Gastrocnemius medialis (tissue), 4 donors: Measurements from ENCODE around the gene SEC61B. TPM values are rescaled to one million over a fixed set of nuclear protein-coding genes. Genes with fewer than 3 reads are reported as not detected.

Experiments used
- ATAC-seq, 2 donors: fragments of 150-250 bp; one replicate each; pipeline ENCODE4 v1.9.1; 2016
- DNase-seq, 2 donors: peaks; one replicate each; pipeline ENCODE4 v3.0.0-alpha.2; 2019
- H3K27ac ChIP-seq, 4 donors: fragments of 200-600 bp; sonication (generic); 1 replicate in 1 of 4; 2 replicates in 3 of 4; pipeline ENCODE4 v1.5.1; 2016 to 2018; ENCODE audit warnings: mild to moderate bottlenecking in 2 of 4, moderate library complexity in 1 of 4
- H3K27me3 ChIP-seq, 3 donors: fragments of 200-600 bp; sonication (generic) in 2 of 3; 1 replicate in 1 of 3; 2 replicates in 2 of 3; pipeline versions ENCODE4 v1.5.1 to v1.6.0; 2016 to 2019; ENCODE audit warnings: mild to moderate bottlenecking in 1 of 3, moderate library complexity in 1 of 3
- H3K36me3 ChIP-seq, 2 donors: fragments of 200-600 bp; sonication (generic) in 1 of 2; one replicate each; pipeline ENCODE4 v1.5.1; 2017 to 2018
- H3K4me1 ChIP-seq, 2 donors: fragments of 200-600 bp; sonication (generic) in 1 of 2; one replicate each; pipeline ENCODE4 v1.5.1; 2016 to 2017; ENCODE audit warnings: mild to moderate bottlenecking in 2 of 2
- H3K4me3 ChIP-seq, 4 donors: fragments of 200-600 bp; sonication (generic) in 3 of 4; 1 replicate in 1 of 4; 2 replicates in 3 of 4; pipeline ENCODE4 v1.5.1; 2016 to 2019; ENCODE audit warnings: mild to moderate bottlenecking in 2 of 4
- H3K9me3 ChIP-seq, 3 donors: fragments of 200-600 bp; sonication (generic) in 2 of 3; 1 replicate in 1 of 3; 2 replicates in 2 of 3; pipeline ENCODE4 v1.5.1; 2016 to 2019
- CTCF ChIP-seq, 5 experiments: fragments of 450-650 bp in 3 of 5; fragments of 200-600 bp in 2 of 5; sonication (generic) in 2 of 5; IDR thresholded peaks in 4 of 5; conservative IDR thresholded peaks in 1 of 5; 1 replicate in 4 of 5; 2 replicates in 1 of 5; pipeline ENCODE4 v1.5.1; 2016 to 2019; ENCODE audit warnings: antibody characterized with exemption in 5 of 5, mild to moderate bottlenecking in 3 of 5, moderate library complexity in 3 of 5
- POLR2A ChIP-seq, 2 donors: fragments of 450-650 bp; IDR thresholded peaks; one replicate each; pipeline ENCODE4 v1.6.1; 2017; ENCODE audit warnings: antibody characterized with exemption in 2 of 2, mild to moderate bottlenecking in 2 of 2, moderate library complexity in 2 of 2
- in situ Hi-C, 4 donors: fragments of 200-750 bp; cut with MboI; loops; one replicate each; pipeline versions ENCODE4 v1.15.0 to v1.8.0; 2017; ENCODE audit warnings: low sequenced_read_pairs in 4 of 4
- intact Hi-C: fragments of 100-400 bp; cut with DNase I; formaldehyde crosslinking; loops from one replicate; pipeline ENCODE4 v1.15.1; 2023; ENCODE audit warnings: low total_unique reads
- total RNA-seq, 4 donors: library from RNA; depleted of rRNA; stranded (reverse); fragments of >200 nt; gene quantifications; one replicate each; pipeline versions ENCODE4 v1.1.0 to v1.2.3, GENCODE V29; 2016

SEC61B gene
- total RNA-seq, 4 donors from 2014 or later = 20.5 to 50.5 (median 24.9) TPM

DNA sequence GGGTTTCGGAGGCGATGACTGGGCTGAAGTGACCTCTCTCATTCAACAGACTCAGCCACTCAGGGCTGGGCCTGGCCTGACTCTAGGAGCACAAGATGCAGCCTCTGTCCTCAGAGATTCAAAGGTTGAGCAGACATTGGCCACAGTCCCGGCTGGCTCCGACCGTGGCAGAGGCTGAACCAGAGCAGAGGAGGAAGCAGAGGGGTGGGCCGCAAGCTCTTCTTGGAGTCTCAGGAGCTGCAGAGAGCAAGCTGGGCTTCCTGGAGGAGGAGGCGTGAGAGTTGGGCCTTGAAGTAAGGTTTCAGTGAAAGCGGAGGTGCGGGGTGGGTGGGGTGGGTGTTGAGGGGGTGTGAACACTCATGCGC, 38.0 kb upstream of the SEC61B start:
- Histone ChIP-seq H3K27ac (peak overlapping the region in 1 of 4 donors; percentile 12), H3K9me3 (no peaks in the 10 kb centered on the region), H3K4me3 (no peak overlapping the region), H3K27me3 (no peaks in the 10 kb centered on the region), H3K36me3 (no peaks in the 10 kb centered on the region), H3K4me1 (peaks cover 0 to 7% of the 10 kb centered on the region in 2 donors)
- in situ Hi-C loops = loop anchor here (25.0 kb wide), 4 partner anchors 628 to 1153 kb away; partner anchors contain the start of gene NR4A3 (in 2 of the 4)
- ATAC-seq (peak in 1 of 2 donors; percentile 11), DNase-seq (peak in 1 of 2 donors; percentile 27)
- TF ChIP-seq POLR2A (IDR thresholded peaks at IDR 0.05) (no peak), CTCF (IDR thresholded peaks at IDR 0.05 in 4 of 5, conservative IDR thresholded peaks at IDR 0.05 in 1 of 5) (no peak)
- intact Hi-C loops = loop anchor here (5.0 to 10.0 kb wide), 3 partner anchors 81 to 1138 kb away; no protein-coding TSS in a partner anchor

- peak overlapping the region; percentile 3 to 48 (median 40) for H3K4me3 ChIP-seq
- ATAC-seq = peak; percentile 94 to 97
- no peaks in the 10 kb centered on the region for H3K27me3 ChIP-seq
- intact Hi-C loops (loop anchor here (5.0 to 10.0 kb wide), 3 partner anchors 80 to 1138 kb away; no protein-coding TSS in a partner anchor), in situ Hi-C loops (loop anchor here (25.0 kb wide), 4 partner anchors 628 to 1153 kb away; partner anchors contain the start of gene NR4A3 (in 2 of the 4))
- TF ChIP-seq CTCF (IDR thresholded peaks at IDR 0.05 in 4 of 5, conservative IDR thresholded peaks at IDR 0.05 in 1 of 5) = peak; percentile 90 to 97 (median 92)
- no peak for TF ChIP-seq POLR2A (IDR thresholded peaks at IDR 0.05)
- H3K27ac ChIP-seq = peak overlapping the region in 2 of 4 donors; percentile 12 to 30
- H3K4me1 ChIP-seq = peaks cover 0 to 7% of the 10 kb centered on the region in 2 donors
- no peaks in the 10 kb centered on the region for H3K36me3 ChIP-seq
- DNase-seq = peak; percentile 70 to 86
- H3K9me3 ChIP-seq = no peaks in the 10 kb centered on the region
Measured at GRCh38 chr9:99184475-99185347, 37.4 kb upstream of the SEC61B start.

DNA sequence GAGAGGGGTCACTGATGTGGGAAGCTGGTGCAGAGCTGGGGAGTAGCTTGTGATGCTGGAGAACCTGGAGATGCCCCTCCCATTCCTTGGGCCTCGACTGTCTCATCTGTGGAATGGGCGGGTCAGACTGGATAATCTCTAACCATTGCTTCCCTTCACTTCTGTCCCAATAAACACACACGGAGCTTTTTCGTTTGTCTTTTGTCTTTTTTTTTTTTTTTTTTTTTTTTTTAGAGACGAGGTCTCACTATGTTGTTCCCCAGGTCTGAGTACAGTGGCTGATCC, 36.8 kb upstream of the SEC61B start:
- intact Hi-C loops = loop anchor here (10.0 kb wide), 2 partner anchors 80 to 630 kb away; no protein-coding TSS in a partner anchor
- Histone ChIP-seq H3K27ac (no peak overlapping the region), H3K4me1 (peaks cover 0 to 7% of the 10 kb centered on the region in 2 donors), H3K27me3 (no peaks in the 10 kb centered on the region), H3K9me3 (no peaks in the 10 kb centered on the region), H3K4me3 (no peak overlapping the region), H3K36me3 (no peaks in the 10 kb centered on the region)
- in situ Hi-C loops = loop anchor here (25.0 kb wide), 4 partner anchors 627 to 1152 kb away; partner anchors contain the start of gene NR4A3 (in 2 of the 4)
- no peak for DNase-seq
- ATAC-seq = no peak
- TF ChIP-seq CTCF (IDR thresholded peaks at IDR 0.05 in 4 of 5, conservative IDR thresholded peaks at IDR 0.05 in 1 of 5) = no peak

- no peak for TF ChIP-seq CTCF (IDR thresholded peaks at IDR 0.05 in 4 of 5, conservative IDR thresholded peaks at IDR 0.05 in 1 of 5)
- TF ChIP-seq POLR2A (IDR thresholded peaks at IDR 0.05) = no peak
- H3K9me3 ChIP-seq = no peaks in the 10 kb centered on the region
- peaks cover 0 to 7% of the 10 kb centered on the region in 2 donors for H3K4me1 ChIP-seq
- DNase-seq (no peak), ATAC-seq (no peak)
- H3K27ac ChIP-seq = no peak overlapping the region
- H3K36me3 ChIP-seq = no peaks in the 10 kb centered on the region
- H3K27me3 ChIP-seq = no peaks in the 10 kb centered on the region
- intact Hi-C loops (loop anchor here (10.0 kb wide), 2 partner anchors 79 to 629 kb away; no protein-coding TSS in a partner anchor), in situ Hi-C loops (loop anchor here (25.0 kb wide), 4 partner anchors 626 to 1151 kb away; partner anchors contain the start of gene NR4A3 (in 2 of the 4))
- H3K4me3 ChIP-seq = no peak overlapping the region
Measured at GRCh38 chr9:99185934-99186333, 36.1 kb upstream of the SEC61B start.
